ENCODE data around the gene MED17. TPM values are rescaled to one million over a fixed set of nuclear protein-coding genes. Genes with fewer than 3 reads are reported as not detected.
"Not testable (repeated sequence)": the region's sequence is repeated elsewhere in the genome, so short reads cannot be mapped to it uniquely, and the experiment has no call there.

MED17 gene
- total RNA-seq, 4 donors from 2014 or later: 18.9 to 27.8 (median 22.3) TPM

GRCh38 chr11:93773045-93773477 lies 11.0 kb upstream of the MED17 start:
- H3K4me3 ChIP-seq: no peak overlapping the region
- no peaks in the 10 kb centered on the region for H3K36me3 ChIP-seq
- no peaks in the 10 kb centered on the region for H3K9me3 ChIP-seq
- WGBS: 100% methylated on average over 2 of the region's 3 CpGs
- H3K27me3 ChIP-seq: no peaks in the 10 kb centered on the region
- no peak for TF ChIP-seq POLR2AphosphoS5 (IDR thresholded peaks at IDR 0.05)
- TF ChIP-seq EP300 (IDR thresholded peaks at IDR 0.05): no peak
- no peak for TF ChIP-seq CTCF (IDR thresholded peaks at IDR 0.05)
- no peak for TF ChIP-seq POLR2A (IDR thresholded peaks at IDR 0.05; ENCODE audit: low read depth)
- intact Hi-C loops (cut with DNase I): no loop called here
- H3K4me1 ChIP-seq: no peaks in the 10 kb centered on the region
- no peak for DNase-seq (ENCODE audit: extremely low spot score)
- H3K27ac ChIP-seq (replicated peaks in 1 of 4): no peak overlapping the region

- intact Hi-C loops (cut with DNase I): no loop called here
- TF ChIP-seq POLR2AphosphoS5 (IDR thresholded peaks at IDR 0.05) (no peak), CTCF (IDR thresholded peaks at IDR 0.05) (no peak), POLR2A (IDR thresholded peaks at IDR 0.05; ENCODE audit: low read depth) (no peak), EP300 (IDR thresholded peaks at IDR 0.05) (no peak)
- no peaks in the 10 kb centered on the region for H3K27me3 ChIP-seq
- no peak for DNase-seq (ENCODE audit: extremely low spot score)
- H3K36me3 ChIP-seq: no peaks in the 10 kb centered on the region
- H3K27ac ChIP-seq (replicated peaks in 1 of 4): no peak overlapping the region
- H3K4me3 ChIP-seq: no peak overlapping the region
- H3K4me1 ChIP-seq: no peaks in the 10 kb centered on the region
- H3K9me3 ChIP-seq: no peaks in the 10 kb centered on the region
- 90% methylated on average over 6 of the region's 10 CpGs for WGBS
These were observed 10.4 kb upstream of the MED17 start for GRCh38 chr11:93773601-93774200.

- DNase-seq (ENCODE audit: extremely low spot score); H3K9me3 ChIP-seq; intact Hi-C loops (cut with DNase I); H3K36me3 ChIP-seq; H3K27me3 ChIP-seq; H3K27ac ChIP-seq (replicated peaks in 1 of 4); H3K4me1 ChIP-seq; H3K4me3 ChIP-seq: not testable (repeated sequence)
- 86% methylated on average over 3 of the region's 3 CpGs for WGBS
These were observed 9.5 kb upstream of the MED17 start for GRCh38 chr11:93774560-93774959.

- 56% methylated on average over 2 of the region's 2 CpGs for WGBS
These were observed 8.8 kb upstream of the MED17 start for GRCh38 chr11:93775289-93775688.

GRCh38 chr11:93783362-93783761 lies 720 bp upstream of the MED17 start:
- Histone ChIP-seq H3K4me1 (peaks cover 29 to 39% (median 35%) of the 10 kb centered on the region in 4 donors), H3K27me3 (no peaks in the 10 kb centered on the region), H3K27ac (replicated peaks in 1 of 4) (peak overlapping the region; percentile 92 to 99 (median 94)), H3K36me3 (peaks cover 0 to 7% (median 5%) of the 10 kb centered on the region in 4 donors), H3K4me3 (peak overlapping the region; percentile 80 to 98 (median 85)), H3K9me3 (no peaks in the 10 kb centered on the region)
- DNase-seq (ENCODE audit: extremely low spot score): no peak
- WGBS: 45% methylated on average over 7 of the region's 7 CpGs
- intact Hi-C loops (cut with DNase I): no loop called here
- TF ChIP-seq EP300 (IDR thresholded peaks at IDR 0.05) (no peak), POLR2A (IDR thresholded peaks at IDR 0.05; ENCODE audit: low read depth) (no peak)

More at GRCh38 chr11:93775289-93775688, 8.8 kb upstream of the MED17 start:
- intact Hi-C loops (cut with DNase I): no loop called here
- Histone ChIP-seq H3K27ac (replicated peaks in 1 of 4) (no peak overlapping the region), H3K27me3 (no peaks in the 10 kb centered on the region), H3K4me3 (no peak overlapping the region), H3K9me3 (no peaks in the 10 kb centered on the region), H3K36me3 (no peaks in the 10 kb centered on the region), H3K4me1 (no peaks in the 10 kb centered on the region)
- TF ChIP-seq POLR2A (IDR thresholded peaks at IDR 0.05; ENCODE audit: low read depth) (no peak), CTCF (IDR thresholded peaks at IDR 0.05) (no peak), EP300 (IDR thresholded peaks at IDR 0.05) (no peak)
- no peak for DNase-seq (ENCODE audit: extremely low spot score)

GRCh38 chr11:93783765-93784144 lies 327 bp upstream of the MED17 start:
- intact Hi-C loops (cut with DNase I): loop anchor here (2.0 kb wide), 1 partner anchor 43 kb away; the partner anchor contains the start of genes C11orf54 and TAF1D
- no peaks in the 10 kb centered on the region for H3K9me3 ChIP-seq
- TF ChIP-seq POLR2A (IDR thresholded peaks at IDR 0.05; ENCODE audit: low read depth) (no peak), EP300 (IDR thresholded peaks at IDR 0.05) (no peak), POLR2AphosphoS5 (IDR thresholded peaks at IDR 0.05) (no peak), CTCF (IDR thresholded peaks at IDR 0.05) (no peak)
- peaks cover 29 to 39% (median 35%) of the 10 kb centered on the region in 4 donors for H3K4me1 ChIP-seq
- no peak for DNase-seq (ENCODE audit: extremely low spot score)
- peak overlapping the region; percentile 80 to 98 (median 85) for H3K4me3 ChIP-seq
- peaks cover 0 to 11% (median 9%) of the 10 kb centered on the region in 4 donors for H3K36me3 ChIP-seq
- under 1% methylated on average over 10 of the region's 10 CpGs for WGBS
- peak overlapping the region; percentile 92 to 99 (median 94) for H3K27ac ChIP-seq (replicated peaks in 1 of 4)
- H3K27me3 ChIP-seq: no peaks in the 10 kb centered on the region
